SK-N-MC (cell line): Measurements from ENCODE around the gene KDM5B.
A peak's percentile ranks its signal among the peaks of the same experiment; 100 is the strongest.

Experiments used
- DNase-seq: peaks from one replicate; pipeline ENCODE4 v3.0.0-alpha.2; 2011; ENCODE audit warnings: low read depth, low spot score
- H3K27ac ChIP-seq: fragments of 200-600 bp; sonication (generic); 2 replicates; pipeline ENCODE4 v1.5.1; 2016; ENCODE audit warnings: mixed run types
- H3K36me3 ChIP-seq: fragments of 200-600 bp; sonication (generic); 2 replicates; pipeline ENCODE4 v1.6.1; 2017; ENCODE audit warnings: antibody characterized with exemption, low read length, mixed read lengths; ENCODE audit not compliant: insufficient read depth
- H3K4me3 ChIP-seq: fragments of 200-600 bp; sonication (generic); 2 replicates; pipeline ENCODE4 v1.5.1; 2016
- H3K9ac ChIP-seq: fragments of 200-600 bp; sonication (generic); 2 replicates; pipeline ENCODE4 v1.8.0; 2017; ENCODE audit warnings: mixed run types, mixed read lengths; ENCODE audit not compliant: insufficient read length
- H3K9me3 ChIP-seq: fragments of 200-600 bp; sonication (generic); 2 replicates; pipeline ENCODE4 v1.6.1; 2017; ENCODE audit warnings: low read depth, mild to moderate bottlenecking, antibody characterized with exemption, low read length, moderate library complexity, mixed read lengths
- EZH2 ChIP-seq: fragments of 200-600 bp; sonication (generic); IDR thresholded peaks from one replicate; pipeline ENCODE4 v1.6.1; 2017; ENCODE audit warnings: antibody characterized with exemption
- FOXP2 ChIP-seq: optimal IDR thresholded peaks from 2 replicates; pipeline ENCODE3; 2011; ENCODE audit warnings: mild to moderate bottlenecking, moderate library complexity; ENCODE audit not compliant: insufficient read depth; ENCODE audit errors: extremely low read length, control extremely low read depth
- POLR2AphosphoS5 ChIP-seq: IDR thresholded peaks from 2 replicates; pipeline ENCODE4 v1.6.1; 2012; ENCODE audit warnings: mild to moderate bottlenecking, low read depth, low read length, borderline replicate concordance

KDM5B gene

DNA sequence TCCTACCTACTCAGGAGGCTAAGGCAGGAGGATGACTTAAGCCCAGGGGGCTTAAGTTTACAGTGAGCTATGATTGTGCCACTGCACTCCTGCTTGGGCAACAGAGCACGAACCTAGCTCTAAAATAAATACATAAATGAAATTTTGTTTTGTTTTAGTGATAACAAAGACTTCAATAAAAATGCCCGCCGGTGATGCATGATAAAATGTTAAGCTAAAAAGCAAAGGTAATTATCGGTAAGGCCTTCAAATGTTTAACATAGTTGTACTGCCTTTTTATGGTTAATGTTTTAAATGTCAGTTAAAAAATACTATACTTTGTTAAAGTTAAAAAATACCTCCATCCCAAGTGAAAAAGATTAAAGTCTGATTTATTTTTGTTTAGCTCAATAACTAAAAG lies 27.0 kb downstream of the KDM5B start:
- DNase-seq = no peak
- no peak overlapping the region for H3K9ac ChIP-seq
- no peaks in the 10 kb centered on the region; the same call in 1 of the 2 replicates for H3K36me3 ChIP-seq
- TF ChIP-seq POLR2AphosphoS5 = no peak
- no peak for TF ChIP-seq EZH2
- TF ChIP-seq FOXP2 = no peak
- no peak overlapping the region for H3K4me3 ChIP-seq
- H3K27ac ChIP-seq = no peak overlapping the region
- H3K9me3 ChIP-seq = no peaks in the 10 kb centered on the region

DNA sequence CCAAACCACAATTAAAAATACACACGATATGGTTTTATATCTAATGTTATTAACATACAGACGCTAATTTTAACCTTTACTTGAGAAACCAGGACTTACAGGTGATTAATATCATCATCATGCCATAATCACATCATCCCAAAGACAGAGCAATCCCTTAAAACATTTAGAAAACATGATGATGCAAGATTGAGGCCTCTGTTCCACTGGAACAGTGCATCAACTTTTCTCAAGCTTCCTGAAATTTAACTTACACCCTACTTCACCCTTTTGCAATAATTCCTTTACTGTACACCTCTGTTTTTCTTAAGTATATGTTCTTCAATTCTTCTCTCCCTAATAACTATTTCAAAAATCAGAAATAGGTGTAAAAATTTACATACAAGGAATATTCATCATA lies 38.1 kb downstream of the KDM5B start:
- no peak for DNase-seq
- Histone ChIP-seq H3K9me3 (no peaks in the 10 kb centered on the region), H3K9ac (no peak overlapping the region), H3K27ac (no peak overlapping the region), H3K36me3 (peaks cover 69% of the 10 kb centered on the region), H3K4me3 (no peak overlapping the region)
- TF ChIP-seq POLR2AphosphoS5 (no peak), EZH2 (no peak), FOXP2 (no peak)

DNA sequence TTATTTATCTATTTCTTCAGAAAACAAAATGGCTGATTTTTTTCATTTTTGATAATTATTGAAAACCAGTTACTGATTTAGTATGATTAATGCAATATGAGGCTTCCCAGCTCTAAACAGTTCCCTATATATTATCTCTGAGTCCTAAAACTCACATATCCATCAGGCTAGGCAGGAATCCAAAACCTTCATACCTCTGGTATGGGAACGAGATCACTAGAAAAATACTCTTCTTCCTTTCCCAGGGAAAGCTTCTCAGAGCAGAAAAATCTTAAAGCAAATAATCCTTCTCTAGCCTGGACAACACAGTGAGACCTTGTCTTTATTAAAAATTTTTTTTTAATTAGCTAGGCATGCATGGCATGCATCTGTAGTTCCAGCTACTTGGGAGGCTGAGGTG lies 42.5 kb downstream of the KDM5B start:
- H3K27ac ChIP-seq = no peak overlapping the region
- peaks cover 66% of the 10 kb centered on the region for H3K36me3 ChIP-seq
- TF ChIP-seq FOXP2 (no peak), EZH2 (no peak), POLR2AphosphoS5 (no peak)
- no peak overlapping the region for H3K4me3 ChIP-seq
- no peak for DNase-seq
- H3K9ac ChIP-seq = no peak overlapping the region
- no peaks in the 10 kb centered on the region for H3K9me3 ChIP-seq

DNA sequence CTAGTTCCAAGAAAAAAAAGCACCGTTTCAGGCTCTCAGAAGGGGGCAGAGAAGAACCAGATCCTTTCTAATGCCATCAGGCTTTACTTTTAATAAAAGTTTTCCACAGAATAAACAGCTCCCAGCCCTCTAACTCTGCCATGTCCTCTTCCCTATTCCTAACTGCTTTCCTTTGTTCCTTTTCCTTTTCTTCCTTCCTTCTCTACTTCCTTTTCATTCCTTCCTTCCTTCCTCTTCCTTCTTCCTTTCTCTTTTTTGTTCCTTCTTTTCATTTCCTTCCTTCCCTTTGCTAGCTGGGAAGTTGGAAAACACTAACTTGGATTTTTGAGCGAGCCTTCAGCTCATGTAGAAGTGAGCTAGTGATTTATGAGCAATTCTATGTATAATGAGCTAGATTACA lies 46.2 kb downstream of the KDM5B start:
- Histone ChIP-seq H3K9me3 (no peaks in the 10 kb centered on the region), H3K4me3 (no peak overlapping the region), H3K9ac (no peak overlapping the region), H3K27ac (peak overlapping the region; percentile 38; the same call in 1 of the 2 replicates), H3K36me3 (peaks cover 82% of the 10 kb centered on the region)
- no peak for DNase-seq
- no peak for TF ChIP-seq FOXP2
- no peak for TF ChIP-seq EZH2
- TF ChIP-seq POLR2AphosphoS5 = no peak

DNA sequence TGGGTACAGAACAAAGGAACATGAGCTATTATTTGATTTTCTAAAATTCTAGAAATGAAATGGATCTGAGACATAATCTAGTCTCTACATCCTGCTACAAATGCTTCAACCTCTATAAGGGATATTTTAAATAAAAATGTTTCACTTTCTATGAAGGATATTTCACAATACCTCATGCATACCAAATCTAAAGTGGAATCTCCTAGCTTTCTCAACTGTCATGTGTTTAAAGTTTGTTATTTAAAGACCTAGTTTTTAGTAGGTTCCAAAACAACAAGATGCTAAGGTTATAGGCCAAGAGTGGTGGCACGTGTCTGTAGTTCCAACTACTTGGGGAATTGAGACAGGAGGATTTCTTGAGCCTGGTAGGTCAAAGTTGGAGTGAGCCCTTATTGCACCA lies 47.6 kb downstream of the KDM5B start:
- no peak overlapping the region for H3K4me3 ChIP-seq
- H3K36me3 ChIP-seq = peaks cover 82% of the 10 kb centered on the region
- H3K9me3 ChIP-seq = no peaks in the 10 kb centered on the region
- no peak overlapping the region for H3K27ac ChIP-seq
- no peak for TF ChIP-seq POLR2AphosphoS5
- no peak for TF ChIP-seq FOXP2
- TF ChIP-seq EZH2 = no peak
- no peak overlapping the region for H3K9ac ChIP-seq
- no peak for DNase-seq

DNA sequence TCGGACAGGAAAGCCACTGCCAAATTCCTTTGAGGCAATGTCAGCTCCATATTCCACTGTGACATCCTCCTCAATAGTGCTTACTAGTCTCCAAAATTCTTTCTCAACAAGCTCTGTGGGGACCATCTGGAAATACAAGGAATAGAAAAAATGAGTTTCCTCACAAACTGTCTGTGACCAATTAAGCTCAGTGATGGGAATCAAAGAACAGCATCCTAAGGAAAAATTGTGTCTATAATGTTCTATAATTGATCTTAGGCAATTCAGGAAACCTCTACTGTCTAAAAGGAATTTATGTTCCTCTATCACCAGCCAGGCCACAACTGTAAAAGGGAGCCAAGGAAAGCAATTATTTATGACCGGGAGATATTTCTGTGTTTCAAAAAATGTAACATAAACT lies 51.8 kb downstream of the KDM5B start:
- Histone ChIP-seq H3K9me3 (no peaks in the 10 kb centered on the region), H3K27ac (no peak overlapping the region), H3K4me3 (no peak overlapping the region), H3K36me3 (peaks cover 96% of the 10 kb centered on the region), H3K9ac (no peak overlapping the region)
- no peak for DNase-seq
- TF ChIP-seq FOXP2 = no peak
- no peak for TF ChIP-seq EZH2
- TF ChIP-seq POLR2AphosphoS5 = no peak

DNA sequence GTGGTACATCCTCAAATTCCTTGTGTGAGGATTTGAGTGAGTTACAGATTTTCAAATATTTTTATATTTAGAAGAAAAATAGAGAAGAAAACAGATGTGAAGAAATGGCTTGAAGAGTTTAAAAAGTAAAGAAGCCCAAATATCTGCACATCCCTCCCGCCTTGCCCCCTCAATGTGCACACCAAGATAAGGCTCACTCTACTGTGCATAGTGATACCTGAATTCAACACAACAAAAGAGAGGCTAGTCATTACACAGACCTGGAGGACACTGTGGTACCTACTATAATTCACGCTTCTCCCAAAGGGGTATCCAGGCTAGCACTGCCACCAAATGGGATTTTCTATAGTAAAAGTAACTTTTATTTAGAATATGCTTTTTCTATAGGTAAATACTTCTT lies 53.9 kb downstream of the KDM5B start:
- no peak overlapping the region for H3K4me3 ChIP-seq
- H3K9ac ChIP-seq = no peak overlapping the region
- peaks cover 97% of the 10 kb centered on the region for H3K36me3 ChIP-seq
- DNase-seq = no peak
- TF ChIP-seq FOXP2 (no peak), EZH2 (no peak), POLR2AphosphoS5 (no peak)
- H3K27ac ChIP-seq = no peak overlapping the region
- no peaks in the 10 kb centered on the region for H3K9me3 ChIP-seq

DNA sequence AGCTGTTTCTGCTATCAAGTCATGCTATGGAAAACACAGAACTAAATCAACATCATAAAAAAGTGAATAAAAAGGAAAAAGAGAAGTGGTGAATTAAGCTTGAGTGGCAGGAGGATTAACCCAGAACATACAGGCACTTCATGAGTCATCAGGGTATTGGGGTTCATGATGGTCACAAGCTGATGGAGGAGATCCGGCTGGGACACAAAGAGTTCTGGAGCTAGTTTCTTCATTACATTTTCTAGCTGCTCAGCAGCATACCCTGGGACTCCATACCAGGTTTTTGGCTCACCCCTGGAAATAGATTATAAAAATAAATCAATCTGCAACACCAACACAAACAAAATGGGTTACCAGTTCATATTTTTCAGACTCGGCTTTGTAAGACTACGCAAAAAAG lies 55.4 kb downstream of the KDM5B start:
- no peak overlapping the region for H3K9ac ChIP-seq
- peaks cover 95% of the 10 kb centered on the region for H3K36me3 ChIP-seq
- H3K4me3 ChIP-seq = no peak overlapping the region
- no peak for TF ChIP-seq FOXP2
- TF ChIP-seq EZH2 = no peak
- TF ChIP-seq POLR2AphosphoS5 = no peak
- no peak overlapping the region for H3K27ac ChIP-seq
- no peaks in the 10 kb centered on the region for H3K9me3 ChIP-seq
- no peak for DNase-seq

DNA sequence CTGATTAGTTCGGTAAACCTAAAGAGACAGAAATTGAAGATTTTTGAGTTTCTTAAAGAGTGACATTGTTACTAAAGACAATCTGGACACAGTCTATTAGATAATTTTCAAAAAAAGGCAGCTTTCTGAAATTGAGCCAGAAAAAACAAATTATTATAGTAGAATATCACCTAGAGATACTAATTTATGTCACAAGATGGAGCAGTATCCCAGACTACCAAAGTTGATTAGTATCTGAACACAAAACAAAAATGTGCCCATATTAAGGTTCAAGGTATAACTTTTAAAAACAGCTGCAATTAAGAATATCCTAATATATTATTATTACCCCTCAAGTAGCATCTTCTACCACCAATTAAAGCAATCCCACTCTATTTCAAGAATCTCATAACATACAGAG lies 57.5 kb downstream of the KDM5B start:
- Histone ChIP-seq H3K9me3 (no peaks in the 10 kb centered on the region), H3K36me3 (peaks cover 92% of the 10 kb centered on the region), H3K4me3 (no peak overlapping the region), H3K27ac (no peak overlapping the region), H3K9ac (no peak overlapping the region)
- no peak for TF ChIP-seq FOXP2
- no peak for TF ChIP-seq EZH2
- TF ChIP-seq POLR2AphosphoS5 = no peak
- no peak for DNase-seq
